Putamen (tissue), 1 donor: Measurements from ENCODE around the gene NNAT.
"Not testable (repeated sequence)": the region's sequence is repeated elsewhere in the genome, so short reads cannot be mapped to it uniquely, and the experiment has no call there.

Experiments
- DNase-seq: peaks from one replicate; pipeline ENCODE4 v3.0.0-alpha.2; 2016; ENCODE audit warnings: low spot score

The NNAT gene, protein sequence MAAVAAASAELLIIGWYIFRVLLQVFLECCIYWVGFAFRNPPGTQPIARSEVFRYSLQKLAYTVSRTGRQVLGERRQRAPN

DNA sequence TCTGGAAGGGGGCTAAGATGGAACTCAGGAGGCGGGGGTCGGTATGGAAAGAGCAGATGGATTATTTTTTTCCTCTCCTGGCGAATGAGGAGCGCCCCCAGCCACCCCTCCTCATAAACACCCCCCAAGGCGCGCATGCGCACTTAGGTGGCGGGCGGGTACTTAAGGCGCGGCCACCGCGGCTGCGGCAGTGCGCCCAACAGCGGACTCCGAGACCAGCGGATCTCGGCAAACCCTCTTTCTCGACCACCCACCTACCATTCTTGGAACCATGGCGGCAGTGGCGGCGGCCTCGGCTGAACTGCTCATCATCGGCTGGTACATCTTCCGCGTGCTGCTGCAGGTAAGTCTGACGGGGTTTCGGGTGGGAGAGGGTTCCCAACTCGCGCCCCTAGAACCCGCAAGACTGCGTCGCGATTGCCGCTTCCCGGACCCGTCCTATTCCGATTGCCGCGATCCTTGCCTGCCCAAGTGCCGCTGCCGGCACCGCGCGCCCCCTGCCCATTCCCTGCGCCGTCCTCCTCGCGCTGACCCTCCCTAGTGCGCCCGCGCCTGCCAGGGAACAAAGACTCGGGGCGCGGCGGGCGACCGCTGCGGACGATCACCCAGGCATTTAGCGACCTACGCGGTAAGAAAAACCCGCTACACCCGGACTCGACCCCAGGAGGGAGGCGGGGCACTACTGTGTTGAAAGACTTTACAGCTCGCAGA is at the start of gene NNAT:
Gene NNAT, plus strand, starts transcription at position 190 of the 711 bp plus-strand sequence. Its CDS starts 82 bp downstream, at position 272.
- DNase-seq = no peak

DNA sequence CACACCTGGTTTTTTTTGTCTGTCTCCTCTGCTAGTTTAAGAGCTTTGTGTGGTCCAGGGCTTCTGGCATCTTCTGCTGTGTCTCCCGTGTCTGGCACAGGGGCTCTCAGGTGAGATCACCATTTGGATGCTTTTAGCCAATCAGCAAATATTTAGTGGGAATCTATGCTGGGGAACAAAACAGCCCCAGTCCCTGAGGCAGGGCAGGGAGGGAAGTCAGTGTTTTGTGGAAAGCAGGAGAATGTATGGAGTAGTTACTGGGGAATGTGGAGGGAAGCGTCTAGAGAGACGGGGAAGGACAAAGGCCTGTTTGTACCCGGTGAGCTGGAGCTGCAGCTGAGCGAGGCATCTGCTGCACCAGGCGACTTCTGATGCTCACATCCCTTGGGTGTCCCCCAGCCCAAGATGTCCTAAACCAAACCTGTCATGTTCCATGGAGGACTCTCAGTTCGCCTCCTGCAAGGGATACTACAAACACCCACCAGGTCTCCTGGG is 49.3 kb upstream of the NNAT start:
- DNase-seq = no peak

DNA sequence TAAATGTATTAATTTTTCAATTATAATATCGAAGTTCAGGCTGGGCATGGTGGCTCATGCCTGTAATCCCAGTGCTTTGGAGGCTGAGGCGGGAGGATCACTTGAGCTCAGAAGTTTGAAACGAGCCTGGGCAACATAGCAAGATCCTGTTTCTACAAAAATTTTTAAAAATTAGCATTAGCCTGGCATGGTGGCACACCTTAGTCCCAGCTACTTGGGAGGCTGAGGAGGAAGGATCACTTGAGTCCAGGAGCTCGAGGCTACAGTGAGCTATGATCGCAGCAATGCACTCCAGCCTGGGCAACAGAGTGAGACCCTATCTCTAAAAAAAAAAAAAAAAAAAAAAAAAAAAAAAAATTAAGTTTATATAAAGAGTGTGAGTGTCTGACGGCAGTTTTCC is 48.6 kb upstream of the NNAT start:
- DNase-seq = not testable (repeated sequence)

DNA sequence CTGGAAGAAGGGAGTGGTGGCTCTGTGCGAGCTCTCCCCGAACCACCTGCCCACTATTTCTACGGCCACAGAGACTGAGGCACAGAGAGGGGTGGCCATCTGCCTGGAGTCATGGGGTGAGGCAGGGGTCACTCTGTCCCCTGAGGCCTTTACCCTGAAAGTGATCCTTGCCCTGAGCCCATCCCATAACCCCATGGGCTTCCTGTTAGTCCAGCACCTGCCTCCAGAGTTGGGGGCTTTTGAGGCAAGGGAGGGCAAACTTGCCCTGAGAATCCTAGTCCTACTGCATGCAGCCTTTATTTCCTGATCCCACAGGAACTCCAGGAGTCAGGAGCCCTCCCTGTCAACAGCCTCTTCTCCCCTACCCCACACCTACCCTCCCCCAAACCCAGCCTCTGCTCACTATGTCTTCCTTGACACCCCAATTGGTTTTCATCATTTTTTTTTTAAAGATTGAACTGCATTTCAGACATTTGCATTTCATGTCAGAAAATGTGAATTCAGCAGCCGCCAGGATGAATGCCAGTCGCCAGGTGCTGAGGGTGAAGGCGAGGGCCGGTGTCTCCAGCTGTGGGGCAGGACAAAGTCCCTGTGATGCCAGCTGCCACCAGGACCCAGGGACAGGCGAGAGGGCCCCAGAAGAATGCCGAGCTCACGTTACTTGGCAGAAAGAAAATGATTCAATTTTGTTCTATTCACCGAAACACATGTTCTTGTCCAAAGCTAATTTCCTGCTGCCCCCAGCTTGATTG is 47.6 kb upstream of the NNAT start:
- no peak for DNase-seq

DNA sequence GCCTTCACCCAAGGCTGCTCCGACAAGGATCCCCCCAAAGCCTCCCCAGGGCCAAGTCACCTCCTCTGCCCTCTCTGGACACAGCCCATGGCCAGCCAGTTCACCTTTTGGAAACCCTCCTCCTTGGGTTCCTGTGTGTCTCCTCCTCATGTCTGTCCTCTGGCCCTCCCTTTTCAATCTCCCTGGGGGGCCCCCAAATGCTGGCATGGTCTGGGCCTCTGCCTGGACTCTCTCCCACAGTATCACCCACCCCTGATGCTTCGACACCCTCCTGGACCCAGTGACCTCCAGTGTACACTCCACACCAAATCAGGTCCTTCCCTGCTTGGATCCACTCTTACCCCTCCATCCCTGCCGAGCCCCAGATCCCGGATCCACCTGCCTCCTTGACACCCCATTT is 46.7 kb upstream of the NNAT start:
- no peak for DNase-seq

DNA sequence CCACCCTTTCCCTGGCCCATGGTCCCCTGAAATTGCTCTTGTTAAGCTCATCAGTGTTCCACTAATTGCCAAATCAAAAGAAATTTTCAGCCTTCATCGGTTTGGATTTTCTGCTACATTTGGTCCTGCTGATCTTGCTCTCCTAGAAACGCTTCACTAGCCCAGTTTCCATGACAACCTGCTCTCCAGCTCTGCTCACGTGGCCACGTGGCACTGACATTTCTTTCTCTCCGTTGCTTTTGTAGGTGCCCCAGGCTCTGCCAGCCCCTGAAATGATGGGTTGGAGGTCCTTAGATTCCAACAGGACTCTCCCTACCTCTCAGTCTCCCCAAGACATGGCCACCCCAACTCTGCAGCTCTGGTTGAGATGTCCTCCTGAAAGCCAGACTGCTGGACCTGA is 45.8 kb upstream of the NNAT start:
- peak; percentile 65 for DNase-seq

DNA sequence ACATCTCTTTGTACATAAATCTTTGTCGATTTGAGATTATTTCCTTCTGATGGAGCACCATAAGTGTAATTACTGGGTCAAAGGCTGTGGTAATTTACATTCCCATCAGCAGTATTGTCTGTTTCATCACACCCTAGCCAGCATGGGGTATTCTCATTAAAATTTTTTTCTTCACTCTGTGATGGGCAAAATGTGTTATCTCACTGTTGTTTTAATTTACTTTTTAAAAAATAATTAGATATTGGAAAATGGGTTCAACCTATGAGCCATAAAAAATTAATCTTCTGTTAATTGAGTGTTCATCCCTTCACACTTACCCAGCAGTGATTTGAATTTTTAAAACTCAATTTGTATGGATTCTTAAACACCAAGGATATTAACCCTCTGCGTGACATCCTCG is 44.0 kb upstream of the NNAT start:
- no peak for DNase-seq

DNA sequence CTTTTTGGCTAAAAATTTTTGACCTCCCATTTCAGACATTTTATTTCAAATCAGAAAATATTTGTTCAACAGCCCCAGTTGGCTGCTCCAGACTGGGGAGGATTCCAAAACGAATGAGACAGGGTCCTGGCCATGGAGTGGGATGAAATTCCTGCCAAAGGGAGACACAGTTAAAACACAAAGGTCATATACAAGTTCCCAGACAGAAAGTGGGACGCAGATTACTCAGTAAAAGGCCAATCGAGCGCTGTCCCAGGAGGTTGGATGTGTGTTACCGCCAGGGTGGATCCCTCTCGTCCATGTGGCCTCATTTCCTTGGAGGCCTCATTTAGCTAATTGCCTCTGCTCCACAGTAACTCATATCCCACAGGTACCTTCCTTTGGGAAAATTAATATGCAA is 41.8 kb upstream of the NNAT start:
- DNase-seq = no peak

DNA sequence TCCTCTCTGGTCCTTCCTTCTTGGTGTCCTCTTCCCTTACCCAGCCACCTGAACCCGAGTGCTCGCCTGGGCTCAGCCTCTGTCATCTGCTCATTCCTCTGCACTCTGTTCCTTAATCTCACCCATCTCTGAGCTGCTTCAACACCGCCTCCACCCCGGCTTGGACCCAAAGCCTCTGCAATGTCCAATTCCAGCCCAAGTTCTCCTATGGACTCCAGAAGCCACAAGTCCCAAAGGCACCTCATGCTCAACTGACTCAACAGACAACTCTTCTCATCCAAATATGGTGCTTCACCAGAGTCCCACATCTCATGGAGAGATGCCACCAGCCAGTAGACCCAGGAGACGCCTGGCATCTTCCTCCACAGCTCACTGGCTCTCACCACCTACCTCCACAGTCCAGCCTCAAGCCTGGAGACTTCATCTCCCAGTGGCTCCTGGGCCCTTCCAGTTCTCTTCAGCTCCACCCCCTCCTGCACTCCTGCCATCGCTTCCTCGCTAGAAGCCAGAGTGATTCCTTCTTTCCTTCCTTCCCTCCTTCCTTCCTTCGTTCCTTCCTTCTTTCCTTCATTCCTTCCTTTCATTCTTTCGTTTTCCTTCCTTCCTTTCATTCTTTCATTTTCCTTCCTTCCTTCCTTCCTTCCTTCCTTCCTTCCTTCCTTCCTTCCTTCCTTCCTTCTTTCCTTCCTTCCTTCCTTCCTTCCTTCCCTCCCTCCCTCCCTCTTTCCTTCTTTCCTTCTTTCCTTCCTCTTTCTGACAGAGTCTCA is 40.9 kb upstream of the NNAT start:
- DNase-seq = no peak

DNA sequence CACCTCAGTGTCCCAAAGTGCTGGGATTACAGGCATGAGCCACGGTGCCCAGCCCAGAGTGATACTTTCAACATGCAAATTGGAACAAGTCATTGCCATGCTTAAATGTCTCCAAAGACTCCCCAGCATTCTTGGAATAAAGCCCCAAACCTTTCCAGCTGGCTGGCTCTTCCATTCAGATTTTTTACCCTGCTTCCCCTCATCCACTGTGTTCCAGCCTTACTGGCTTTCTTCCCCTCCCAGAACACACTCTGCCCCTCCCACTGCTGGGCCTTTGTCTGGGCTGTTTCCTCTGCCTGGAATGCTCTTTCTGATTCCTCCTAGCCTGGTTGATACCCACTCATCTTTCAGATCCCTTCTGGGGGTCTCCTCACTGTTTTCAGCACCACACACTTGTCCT is 40.1 kb upstream of the NNAT start:
- no peak for DNase-seq

DNA sequence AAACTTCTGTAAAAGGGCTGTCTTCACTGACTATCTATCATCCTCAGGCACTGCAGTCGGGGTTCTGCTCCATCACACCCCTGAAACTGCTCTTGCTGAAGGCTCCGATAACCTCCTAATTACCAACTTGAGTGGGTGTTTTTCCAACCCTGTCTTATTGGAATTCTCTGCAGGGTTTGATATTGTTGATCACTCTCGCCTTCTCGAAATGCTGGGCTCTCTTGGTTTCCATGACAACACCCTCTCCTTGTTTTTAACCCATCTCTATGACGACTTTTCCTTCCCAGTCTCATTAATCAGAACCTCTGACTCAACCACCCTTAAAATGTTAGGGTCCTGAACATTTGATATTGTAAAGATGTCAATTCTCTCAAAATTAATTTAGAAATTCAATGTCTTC is 39.4 kb upstream of the NNAT start:
- DNase-seq = peak; percentile 61

DNA sequence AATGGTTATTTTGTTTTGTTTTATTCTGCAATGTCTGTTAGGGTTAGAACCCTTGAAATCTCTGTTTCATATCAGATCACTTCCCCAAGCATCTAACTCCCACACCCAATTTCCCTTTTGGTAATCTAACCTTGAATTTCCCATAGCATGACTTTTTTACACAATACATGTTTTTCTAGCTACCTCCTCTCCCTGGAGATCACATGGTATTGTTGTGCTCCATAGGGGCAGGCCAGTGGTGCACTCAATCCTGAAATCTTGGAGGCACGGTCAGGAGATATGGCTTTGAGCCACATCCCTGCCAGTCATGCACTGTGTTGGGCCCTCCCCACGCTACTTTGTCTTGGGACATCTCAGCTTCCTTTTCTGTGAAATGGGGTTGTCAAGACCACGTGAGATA is 36.7 kb upstream of the NNAT start:
- DNase-seq = no peak

DNA sequence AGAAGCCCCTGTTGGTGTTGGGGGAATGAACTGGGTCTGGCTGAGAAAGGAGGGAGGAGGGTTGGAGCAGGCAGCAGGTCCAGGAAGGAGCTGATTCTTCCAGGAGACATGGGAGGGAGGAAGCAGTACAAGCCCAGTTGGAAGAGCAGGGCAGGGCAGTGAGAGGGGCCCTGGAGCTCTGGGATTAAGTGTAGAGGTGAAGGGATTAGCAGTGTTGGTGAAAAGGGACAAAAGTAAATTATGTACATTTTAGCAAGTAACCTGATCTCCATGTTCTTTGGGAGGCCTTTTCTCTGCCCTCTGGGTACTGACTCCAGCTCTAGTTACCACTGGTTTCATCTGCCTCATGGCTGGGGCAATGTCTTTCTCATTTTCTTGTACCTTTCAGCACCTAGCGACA is 34.8 kb upstream of the NNAT start:
- DNase-seq = not testable (repeated sequence)

DNA sequence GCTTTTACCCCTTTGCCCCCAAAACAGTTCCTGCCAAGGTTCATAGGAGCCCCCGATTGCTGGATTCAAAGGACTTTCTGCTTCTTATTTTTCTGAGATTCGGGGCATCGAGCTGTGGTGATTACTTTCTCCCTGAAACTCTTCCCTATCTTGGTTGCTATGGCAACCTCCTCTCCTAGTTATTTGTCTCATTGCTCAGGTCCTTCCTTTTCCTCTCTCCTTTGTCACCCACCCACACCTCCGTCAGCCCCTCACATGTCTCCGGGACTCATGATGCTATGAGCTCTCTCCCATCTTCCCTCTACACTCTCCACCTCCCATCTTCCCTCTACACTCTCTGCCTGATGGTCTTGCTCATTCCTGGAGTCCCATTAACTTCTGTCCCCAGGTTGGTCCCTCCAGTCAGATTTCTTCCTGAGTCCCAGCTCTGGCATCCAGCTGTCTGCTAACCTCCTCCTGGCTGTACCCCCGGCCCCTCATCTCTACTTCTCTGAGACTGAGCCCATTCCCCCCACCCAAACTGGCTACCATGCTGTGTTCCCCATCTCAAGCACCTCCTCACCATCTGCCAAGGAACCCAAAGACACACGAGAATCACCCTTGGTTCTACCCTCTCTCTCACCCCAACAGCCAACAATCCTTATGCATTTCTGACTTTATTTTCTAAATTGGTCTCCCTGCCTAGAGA is 30.2 kb upstream of the NNAT start:
- peak; percentile 26 for DNase-seq

DNA sequence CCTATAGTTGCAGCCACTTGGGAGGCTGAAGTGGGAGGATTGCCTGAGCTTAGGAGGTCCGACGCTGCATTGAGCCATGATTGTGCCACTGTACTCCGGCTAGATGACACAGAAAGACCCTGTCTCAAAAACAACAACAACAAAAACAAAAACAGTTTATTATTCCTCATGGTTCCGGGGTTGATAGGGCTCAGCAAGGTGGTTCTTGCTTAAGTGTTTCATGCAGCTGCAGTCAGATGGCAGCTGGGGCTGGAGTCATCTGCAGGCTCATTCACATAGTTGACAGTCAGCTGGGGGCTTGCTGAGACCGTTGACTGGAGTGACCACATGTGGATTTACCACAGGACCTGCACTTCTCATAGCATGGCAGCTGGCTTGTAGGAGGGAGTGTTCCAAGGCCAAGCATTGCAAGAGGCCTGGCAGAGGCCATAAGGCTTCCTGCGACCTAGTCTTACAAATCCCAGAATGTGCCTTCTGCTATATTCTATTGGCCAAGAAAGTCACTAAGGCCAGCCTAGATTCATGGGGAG is 28.9 kb upstream of the NNAT start:
- no peak for DNase-seq

DNA sequence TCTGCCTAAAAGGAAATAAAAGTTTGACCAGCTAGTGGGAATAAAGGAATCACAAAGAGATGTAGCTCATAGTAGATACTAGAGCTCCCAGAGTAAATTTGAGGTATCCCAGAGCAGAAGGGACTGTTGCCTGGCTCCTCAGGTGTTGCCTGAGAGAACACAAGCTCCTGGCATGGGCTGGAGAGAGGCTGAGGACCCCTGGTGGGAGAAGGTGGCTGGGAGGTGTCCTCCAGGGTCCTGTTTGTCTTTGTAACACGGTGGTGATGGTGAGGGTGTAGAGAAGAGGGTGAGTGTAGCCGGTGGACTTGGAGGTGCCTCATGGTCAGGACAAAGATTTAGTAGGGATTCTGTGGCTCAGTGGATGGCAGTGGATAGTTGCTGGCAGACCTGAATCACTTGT is 28.1 kb upstream of the NNAT start:
- no peak for DNase-seq

DNA sequence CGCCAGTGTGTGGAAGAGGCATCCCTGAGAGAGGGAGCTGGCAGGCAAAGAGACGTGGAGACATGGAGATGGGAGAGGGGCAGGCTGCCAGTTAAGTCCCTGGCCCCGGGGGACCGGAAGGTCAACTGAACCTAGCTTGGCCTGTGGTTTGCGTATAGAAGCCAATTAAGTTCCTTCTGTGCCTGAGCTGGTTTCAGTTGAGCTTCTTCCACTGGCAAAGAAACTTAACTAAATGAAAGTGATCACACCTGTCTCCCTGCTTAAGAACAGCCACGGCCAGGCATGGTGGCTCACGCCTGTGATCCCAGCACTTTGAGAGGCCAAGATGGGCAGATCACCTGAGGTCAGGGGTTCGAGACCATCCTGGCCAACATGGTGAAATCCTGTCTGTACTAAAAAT is 26.7 kb upstream of the NNAT start:
- DNase-seq = no peak

DNA sequence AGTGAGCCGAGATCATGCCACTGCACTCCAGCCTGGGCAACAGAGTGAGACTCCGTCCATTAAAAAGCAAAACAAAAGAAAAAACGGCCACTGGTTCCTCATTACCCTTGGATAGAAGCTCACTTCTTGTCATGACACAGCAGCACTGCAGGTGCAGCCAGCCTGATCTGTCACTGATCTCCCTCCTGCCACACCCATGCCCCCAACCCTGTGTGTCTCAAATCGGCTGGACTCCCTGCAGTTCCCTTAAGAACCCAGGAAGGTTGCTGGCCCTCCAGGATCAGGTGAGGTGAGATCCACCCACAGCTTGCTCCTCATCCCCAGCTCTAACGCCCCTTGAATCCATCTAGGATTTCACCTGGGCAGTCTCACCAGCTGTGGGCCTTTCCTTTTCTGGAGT is 26.3 kb upstream of the NNAT start:
- DNase-seq = no peak

DNA sequence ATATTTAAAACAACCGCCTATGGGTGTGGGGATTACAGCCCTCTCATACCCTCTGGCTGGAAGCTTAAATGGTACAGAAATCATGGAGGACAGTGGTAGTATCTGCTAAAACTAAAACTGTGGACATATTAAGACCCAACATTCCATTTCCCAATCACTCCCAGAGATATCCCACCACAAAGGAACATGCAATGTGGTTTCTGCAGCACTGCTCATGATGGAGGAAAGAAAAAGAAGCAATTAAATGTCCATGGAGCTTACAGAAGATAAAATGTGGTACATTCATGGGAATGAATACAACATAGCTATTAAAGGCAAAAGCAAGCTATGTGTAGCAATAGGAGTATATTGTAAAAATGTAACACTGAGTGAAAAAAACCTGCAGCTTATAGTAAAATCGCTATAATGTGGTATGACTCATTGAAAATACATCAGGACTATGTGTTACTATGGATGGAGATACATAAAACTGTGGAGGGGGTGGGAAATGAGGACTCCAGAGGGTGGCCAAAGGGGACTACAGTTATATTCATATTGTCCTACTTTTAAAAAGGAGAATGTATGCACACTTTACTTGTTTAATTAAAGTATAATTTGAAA is 22.9 kb upstream of the NNAT start:
- no peak for DNase-seq

DNA sequence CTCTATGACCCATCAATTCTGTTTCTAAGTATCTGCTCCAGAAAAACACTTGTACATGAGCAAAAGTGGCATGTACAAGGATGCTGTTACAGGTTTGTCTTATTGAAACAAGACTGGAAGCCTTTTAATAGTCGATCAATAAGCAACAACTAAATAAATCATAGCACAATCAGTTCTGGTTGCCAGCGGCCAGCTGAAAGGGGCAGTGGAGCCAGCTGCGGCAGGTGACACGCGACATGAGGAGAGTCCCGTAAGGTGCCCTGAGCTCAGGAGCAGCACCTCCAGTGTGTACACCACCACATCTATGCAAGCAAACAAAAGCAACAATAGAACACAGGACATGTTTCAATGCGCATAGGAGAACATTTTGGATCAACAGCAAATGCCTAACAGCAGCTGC is 20.7 kb upstream of the NNAT start:
- DNase-seq = no peak

DNA sequence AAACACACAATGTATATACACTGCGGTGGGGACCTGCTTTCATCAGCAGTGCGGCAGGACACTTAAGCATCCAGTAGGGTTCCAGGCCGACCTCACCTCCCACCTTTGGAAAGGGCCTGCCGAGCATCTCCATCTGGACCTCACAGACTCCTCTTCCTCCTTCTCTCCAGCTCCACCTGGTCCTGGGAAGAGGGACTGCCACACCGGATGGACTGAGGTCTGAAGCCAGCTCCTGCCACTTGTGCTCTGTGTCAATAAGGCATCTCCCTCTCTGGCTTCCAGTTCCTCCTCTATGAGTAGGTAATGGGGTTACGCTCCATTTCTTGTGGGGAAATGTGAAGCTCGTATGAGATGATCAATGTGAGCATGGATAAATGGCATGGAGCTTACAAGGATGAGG is 19.1 kb upstream of the NNAT start:
- DNase-seq = no peak
